Vagina (tissue), 2 donors: ENCODE results near the gene STEAP4. TPM values are rescaled to one million over a fixed set of nuclear protein-coding genes. Genes with fewer than 3 reads are reported as not detected.

Source experiments
- DNase-seq, 2 donors: peaks; one replicate each; pipeline ENCODE4 v3.0.0-alpha.2; 2017; ENCODE audit errors: extremely low spot score in 2 of 2
- H3K27ac ChIP-seq: fragments of 200-600 bp; sonication (generic); one replicate; pipeline ENCODE4 v1.5.1; 2019
- H3K27me3 ChIP-seq: fragments of 200-600 bp; sonication (generic); one replicate; pipeline ENCODE4 v1.5.1; 2019
- H3K36me3 ChIP-seq, 2 donors: fragments of 200-600 bp; sonication (generic); one replicate each; pipeline ENCODE4 v1.5.1; 2017 to 2019
- H3K4me1 ChIP-seq: fragments of 200-600 bp; sonication (generic); one replicate; pipeline ENCODE4 v1.5.1; 2019
- H3K4me3 ChIP-seq, 2 donors: fragments of 200-600 bp; sonication (generic); 1 replicate in 1 of 2; 2 replicates in 1 of 2; pipeline ENCODE4 v1.5.1; 2016 to 2019
- H3K9me3 ChIP-seq: fragments of 200-600 bp; sonication (generic); one replicate; pipeline ENCODE4 v1.5.1; 2019
- POLR2A ChIP-seq, 2 donors: fragments of 450-650 bp; IDR thresholded peaks; one replicate each; pipeline ENCODE4 v1.6.1; 2017; ENCODE audit warnings: antibody characterized with exemption in 2 of 2, mild to moderate bottlenecking in 2 of 2, moderate library complexity in 2 of 2
- POLR2AphosphoS5 ChIP-seq, 2 donors: sonication (generic); formaldehyde crosslinking; IDR thresholded peaks; one replicate each; pipeline ENCODE4 v1.9.0; 2017; ENCODE audit warnings: antibody characterized with exemption in 2 of 2, mild to moderate bottlenecking in 2 of 2, low read depth in 1 of 2; ENCODE audit not compliant: insufficient read depth in 1 of 2
- intact Hi-C: fragments of 100-400 bp; cut with DNase I; formaldehyde crosslinking; loops from one replicate; pipeline ENCODE4 v1.15.1; 2023
- total RNA-seq: library from RNA; depleted of rRNA; stranded (reverse); fragments of >200 nt; gene quantifications from one replicate; pipeline ENCODE4 v1.2.3, GENCODE V29; 2016
- TF ChIP-seq, protein P1 (sequence below), 3 experiments: fragments of 450-650 bp in 2 of 3; fragments of 200-600 bp in 1 of 3; sonication (generic) in 1 of 3; IDR thresholded peaks; one replicate each; pipeline ENCODE4 v1.5.1; 2017 to 2019; ENCODE audit warnings: antibody characterized with exemption in 3 of 3, mild to moderate bottlenecking in 2 of 3, moderate library complexity in 2 of 3

Gene STEAP4
- total RNA-seq, 1 donor from 2014 or later = 41.7 TPM

DNA sequence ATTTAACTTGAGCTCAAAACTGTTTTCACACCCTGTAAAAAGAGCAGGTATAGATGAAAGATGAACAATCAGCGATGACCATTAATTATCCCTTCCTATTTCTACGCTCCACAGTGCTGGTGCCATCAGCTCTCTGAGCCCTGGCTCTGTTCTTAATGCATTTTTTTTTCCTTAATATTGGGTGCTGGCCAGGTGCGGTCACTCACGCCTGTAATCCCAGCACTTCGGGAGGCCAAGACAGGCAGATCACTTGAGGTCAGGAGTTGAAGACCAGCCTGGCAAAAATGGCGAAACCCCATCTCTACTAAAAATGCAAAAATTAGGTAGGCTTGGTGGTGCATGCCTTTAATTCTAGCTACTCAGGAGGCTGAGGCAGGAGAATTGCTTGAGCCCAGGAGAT is 4.2 kb downstream of the STEAP4 start:
- no peaks in the 10 kb centered on the region for H3K36me3 ChIP-seq
- TF ChIP-seq POLR2A (IDR thresholded peaks at IDR 0.05) (no peak), POLR2AphosphoS5 (IDR thresholded peaks at IDR 0.05; ENCODE audit: insufficient read depth in 1 of 2, low read depth in 1 of 2) (no peak)
- TF ChIP-seq, protein P1, sequence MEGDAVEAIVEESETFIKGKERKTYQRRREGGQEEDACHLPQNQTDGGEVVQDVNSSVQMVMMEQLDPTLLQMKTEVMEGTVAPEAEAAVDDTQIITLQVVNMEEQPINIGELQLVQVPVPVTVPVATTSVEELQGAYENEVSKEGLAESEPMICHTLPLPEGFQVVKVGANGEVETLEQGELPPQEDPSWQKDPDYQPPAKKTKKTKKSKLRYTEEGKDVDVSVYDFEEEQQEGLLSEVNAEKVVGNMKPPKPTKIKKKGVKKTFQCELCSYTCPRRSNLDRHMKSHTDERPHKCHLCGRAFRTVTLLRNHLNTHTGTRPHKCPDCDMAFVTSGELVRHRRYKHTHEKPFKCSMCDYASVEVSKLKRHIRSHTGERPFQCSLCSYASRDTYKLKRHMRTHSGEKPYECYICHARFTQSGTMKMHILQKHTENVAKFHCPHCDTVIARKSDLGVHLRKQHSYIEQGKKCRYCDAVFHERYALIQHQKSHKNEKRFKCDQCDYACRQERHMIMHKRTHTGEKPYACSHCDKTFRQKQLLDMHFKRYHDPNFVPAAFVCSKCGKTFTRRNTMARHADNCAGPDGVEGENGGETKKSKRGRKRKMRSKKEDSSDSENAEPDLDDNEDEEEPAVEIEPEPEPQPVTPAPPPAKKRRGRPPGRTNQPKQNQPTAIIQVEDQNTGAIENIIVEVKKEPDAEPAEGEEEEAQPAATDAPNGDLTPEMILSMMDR (IDR thresholded peaks at IDR 0.05) = no peak
- intact Hi-C loops = no loop called here
- DNase-seq = no peak
- H3K4me3 ChIP-seq = no peak overlapping the region
- no peak overlapping the region for H3K27ac ChIP-seq
- no peaks in the 10 kb centered on the region for H3K27me3 ChIP-seq
- H3K9me3 ChIP-seq = no peaks in the 10 kb centered on the region
- H3K4me1 ChIP-seq = no peaks in the 10 kb centered on the region

- no peaks in the 10 kb centered on the region for H3K36me3 ChIP-seq
- H3K27me3 ChIP-seq = no peaks in the 10 kb centered on the region
- no peak overlapping the region for H3K27ac ChIP-seq
- H3K9me3 ChIP-seq = no peaks in the 10 kb centered on the region
- no peak overlapping the region for H3K4me3 ChIP-seq
- H3K4me1 ChIP-seq = no peaks in the 10 kb centered on the region
- DNase-seq = no peak
- intact Hi-C loops = no loop called here
- TF ChIP-seq, protein P1 (IDR thresholded peaks at IDR 0.05) = no peak
- TF ChIP-seq POLR2AphosphoS5 (IDR thresholded peaks at IDR 0.05; ENCODE audit: insufficient read depth in 1 of 2, low read depth in 1 of 2) (no peak), POLR2A (IDR thresholded peaks at IDR 0.05) (no peak)
Observed at GRCh38 chr7:88301924-88302323, 4.8 kb downstream of the STEAP4 start.

DNA sequence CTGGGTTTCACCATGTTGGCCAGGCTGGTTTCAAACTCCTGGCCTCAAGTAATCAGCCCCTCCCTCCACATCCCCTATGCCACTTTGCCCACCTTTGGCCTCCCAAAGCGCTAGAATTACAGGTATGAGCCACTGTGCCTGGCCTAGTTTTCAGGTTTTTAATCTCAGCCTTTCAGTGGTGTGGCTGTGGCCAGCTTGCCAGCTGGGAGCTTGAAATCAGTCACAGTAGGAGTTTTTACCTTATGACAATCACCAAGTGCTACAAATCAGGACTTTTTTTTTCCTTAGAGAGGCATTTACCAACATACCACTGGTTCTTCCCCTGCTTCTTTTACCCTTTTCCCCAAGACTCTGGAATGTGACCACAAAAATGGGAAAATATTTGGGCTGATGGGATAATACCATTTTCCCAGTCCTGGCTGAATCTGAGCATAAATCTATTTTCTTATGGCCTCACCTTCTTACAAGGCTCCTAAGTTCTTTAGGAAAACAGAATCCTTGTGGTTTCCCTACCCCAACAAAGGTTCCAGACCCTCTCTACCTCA is 6.2 kb downstream of the STEAP4 start:
- intact Hi-C loops = no loop called here
- Histone ChIP-seq H3K9me3 (no peaks in the 10 kb centered on the region), H3K27me3 (no peaks in the 10 kb centered on the region), H3K27ac (no peak overlapping the region), H3K4me1 (no peaks in the 10 kb centered on the region), H3K4me3 (no peak overlapping the region), H3K36me3 (no peaks in the 10 kb centered on the region)
- DNase-seq = no peak
- TF ChIP-seq, protein P1 (IDR thresholded peaks at IDR 0.05) = no peak
- TF ChIP-seq POLR2A (IDR thresholded peaks at IDR 0.05) (no peak), POLR2AphosphoS5 (IDR thresholded peaks at IDR 0.05; ENCODE audit: insufficient read depth in 1 of 2, low read depth in 1 of 2) (no peak)

DNA sequence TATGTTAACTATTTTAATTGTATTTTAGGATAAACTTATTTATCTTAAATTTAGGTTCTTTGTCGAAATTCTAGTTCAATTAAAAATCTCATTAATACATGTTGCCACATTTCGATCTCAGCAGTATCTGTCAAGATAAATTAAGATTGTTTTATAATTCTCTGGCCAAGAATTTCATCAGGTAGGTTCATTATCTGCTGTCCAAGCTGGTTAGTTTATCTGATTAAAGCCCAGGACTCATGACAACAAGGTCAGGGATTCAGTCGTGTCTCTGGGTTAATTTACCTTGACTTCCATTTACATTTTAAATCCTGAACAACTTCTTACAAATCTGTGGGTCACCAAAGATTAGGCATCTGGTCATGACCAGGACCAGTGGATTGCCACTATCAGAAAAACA is 7.6 kb downstream of the STEAP4 start:
- H3K4me3 ChIP-seq = no peak overlapping the region
- no peak for TF ChIP-seq POLR2A (IDR thresholded peaks at IDR 0.05)
- TF ChIP-seq, protein P1 (IDR thresholded peaks at IDR 0.05) = no peak
- no peak for TF ChIP-seq POLR2AphosphoS5 (IDR thresholded peaks at IDR 0.05; ENCODE audit: insufficient read depth in 1 of 2, low read depth in 1 of 2)
- H3K9me3 ChIP-seq = no peaks in the 10 kb centered on the region
- intact Hi-C loops = no loop called here
- no peak for DNase-seq
- H3K4me1 ChIP-seq = no peaks in the 10 kb centered on the region
- H3K27me3 ChIP-seq = no peaks in the 10 kb centered on the region
- H3K36me3 ChIP-seq = no peaks in the 10 kb centered on the region
- no peak overlapping the region for H3K27ac ChIP-seq

DNA sequence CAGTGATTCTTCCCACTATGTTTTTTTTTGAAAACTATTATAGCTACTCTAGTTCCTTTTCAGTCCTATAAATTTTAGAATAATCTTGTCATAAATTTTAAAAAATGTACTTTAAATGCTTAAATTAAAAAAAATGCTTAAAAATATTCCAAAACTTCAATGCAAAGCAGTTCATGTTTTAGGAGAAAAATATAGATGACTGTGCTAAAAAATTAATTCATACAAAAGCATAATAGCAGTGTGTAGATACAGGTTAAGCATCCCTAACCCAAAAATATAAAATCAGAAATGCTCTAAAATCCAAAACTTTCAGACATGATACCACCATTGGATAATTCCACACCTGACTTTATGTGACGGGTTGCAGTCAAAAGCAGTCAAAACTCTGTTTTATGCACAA is 12.8 kb downstream of the STEAP4 start:
- DNase-seq = no peak
- TF ChIP-seq POLR2A (IDR thresholded peaks at IDR 0.05) = no peak
- TF ChIP-seq POLR2AphosphoS5 (IDR thresholded peaks at IDR 0.05; ENCODE audit: insufficient read depth in 1 of 2, low read depth in 1 of 2) = no peak
- TF ChIP-seq, protein P1 (IDR thresholded peaks at IDR 0.05) = no peak
- intact Hi-C loops = no loop called here
- no peaks in the 10 kb centered on the region for H3K4me1 ChIP-seq
- H3K36me3 ChIP-seq = no peaks in the 10 kb centered on the region
- H3K4me3 ChIP-seq = no peak overlapping the region
- no peaks in the 10 kb centered on the region for H3K27me3 ChIP-seq
- H3K27ac ChIP-seq = no peak overlapping the region
- H3K9me3 ChIP-seq = no peaks in the 10 kb centered on the region
